ENCODE results near the gene ACTR2.
"Not testable (repeated sequence)": the region's sequence is repeated elsewhere in the genome, so short reads cannot be mapped to it uniquely, and the experiment has no call there.

Gene ACTR2

DNA sequence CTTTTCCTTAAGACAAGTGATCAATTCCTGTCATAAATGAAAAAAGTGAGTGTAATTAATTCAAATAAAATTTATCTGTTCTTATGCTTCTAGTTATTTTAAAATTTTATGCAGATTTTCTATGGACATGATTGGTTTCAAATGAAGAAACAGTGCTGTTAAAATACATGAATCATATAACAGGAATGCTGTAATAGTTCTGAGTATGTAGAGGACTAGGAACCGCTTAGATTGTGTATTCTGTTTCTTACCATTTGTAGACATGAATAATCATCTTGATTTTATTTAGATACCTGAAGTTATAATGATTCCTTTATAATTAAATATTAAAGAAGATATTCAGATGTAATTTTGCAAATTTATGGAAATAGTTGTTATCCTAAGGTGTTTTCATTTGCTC is 3.5 kb downstream of the ACTR2 start:
- peaks cover 33% of the 10 kb centered on the region for H3K4me1 ChIP-seq (ENCODE audit: low read length)
- H3K9me3 ChIP-seq (ENCODE audit: insufficient read depth, low read length), result no peaks in the 10 kb centered on the region
- H3K27ac ChIP-seq (ENCODE audit: low read length), result no peak overlapping the region
- no peak for TF ChIP-seq EZH2phosphoT487 (IDR thresholded peaks at IDR 0.05; ENCODE audit: low read depth)
- TF ChIP-seq, protein P1, sequence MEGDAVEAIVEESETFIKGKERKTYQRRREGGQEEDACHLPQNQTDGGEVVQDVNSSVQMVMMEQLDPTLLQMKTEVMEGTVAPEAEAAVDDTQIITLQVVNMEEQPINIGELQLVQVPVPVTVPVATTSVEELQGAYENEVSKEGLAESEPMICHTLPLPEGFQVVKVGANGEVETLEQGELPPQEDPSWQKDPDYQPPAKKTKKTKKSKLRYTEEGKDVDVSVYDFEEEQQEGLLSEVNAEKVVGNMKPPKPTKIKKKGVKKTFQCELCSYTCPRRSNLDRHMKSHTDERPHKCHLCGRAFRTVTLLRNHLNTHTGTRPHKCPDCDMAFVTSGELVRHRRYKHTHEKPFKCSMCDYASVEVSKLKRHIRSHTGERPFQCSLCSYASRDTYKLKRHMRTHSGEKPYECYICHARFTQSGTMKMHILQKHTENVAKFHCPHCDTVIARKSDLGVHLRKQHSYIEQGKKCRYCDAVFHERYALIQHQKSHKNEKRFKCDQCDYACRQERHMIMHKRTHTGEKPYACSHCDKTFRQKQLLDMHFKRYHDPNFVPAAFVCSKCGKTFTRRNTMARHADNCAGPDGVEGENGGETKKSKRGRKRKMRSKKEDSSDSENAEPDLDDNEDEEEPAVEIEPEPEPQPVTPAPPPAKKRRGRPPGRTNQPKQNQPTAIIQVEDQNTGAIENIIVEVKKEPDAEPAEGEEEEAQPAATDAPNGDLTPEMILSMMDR (IDR thresholded peaks at IDR 0.05; ENCODE audit: low read depth, low read length), result no peak
- H3K27me3 ChIP-seq (ENCODE audit: low read depth, low read length), result no peaks in the 10 kb centered on the region
- H3K4me2 ChIP-seq (ENCODE audit: low read length), result peak overlapping the region; percentile 47; the same call in 1 of the 2 replicates
- H3K9ac ChIP-seq (ENCODE audit: low read length), result no peak overlapping the region
- H2AFZ ChIP-seq (ENCODE audit: low read depth, low read length), result no peak overlapping the region
- H3K36me3 ChIP-seq (replicated peaks; ENCODE audit: low read depth, low read length), result peaks cover 34% of the 10 kb centered on the region
- no peak overlapping the region for H3K4me3 ChIP-seq (ENCODE audit: low read length)
- peaks cover 97% of the 10 kb centered on the region for H3K79me2 ChIP-seq (ENCODE audit: low read length)
- peaks cover 35% of the 10 kb centered on the region for H4K20me1 ChIP-seq (ENCODE audit: insufficient read depth, low read length)

DNA sequence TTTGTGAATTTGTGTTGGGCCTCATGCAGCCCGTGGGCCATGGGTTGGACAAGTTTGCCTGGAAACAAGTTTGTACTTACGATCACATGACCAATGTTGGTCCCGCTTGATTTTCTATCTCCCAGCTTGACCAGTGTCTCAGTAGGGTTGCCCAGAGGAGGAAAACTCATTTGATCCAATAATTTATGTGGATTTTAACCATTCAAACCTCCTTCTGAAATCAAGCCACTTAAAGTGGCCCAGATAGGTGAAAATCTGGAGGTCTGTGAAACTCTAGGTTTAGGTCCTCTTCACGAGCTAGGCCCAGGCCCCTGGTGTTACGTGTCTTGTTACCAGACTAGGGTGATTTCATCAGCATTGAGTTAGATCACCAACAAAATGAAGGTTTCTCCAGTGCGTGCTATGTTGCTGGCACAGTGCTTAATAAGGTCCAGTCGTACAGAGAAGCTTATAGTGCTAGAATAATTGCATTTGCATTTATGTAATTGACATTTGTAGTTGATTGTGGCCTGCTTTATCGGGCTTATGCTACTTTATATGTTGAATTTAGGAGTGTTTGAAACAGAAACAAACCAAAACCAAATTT is 4.4 kb downstream of the ACTR2 start:
- Histone ChIP-seq H3K9me3 (ENCODE audit: insufficient read depth, low read length) (no peaks in the 10 kb centered on the region), H3K4me1 (ENCODE audit: low read length) (peaks cover 27% of the 10 kb centered on the region), H3K27ac (ENCODE audit: low read length) (peak overlapping the region; percentile 73), H3K36me3 (replicated peaks; ENCODE audit: low read depth, low read length) (peaks cover 37% of the 10 kb centered on the region), H4K20me1 (ENCODE audit: insufficient read depth, low read length) (peaks cover 44% of the 10 kb centered on the region), H3K4me2 (ENCODE audit: low read length) (peak overlapping the region; percentile 47), H2AFZ (ENCODE audit: low read depth, low read length) (no peak overlapping the region), H3K9ac (ENCODE audit: low read length) (peak overlapping the region; percentile 39; the same call in 1 of the 2 replicates), H3K27me3 (ENCODE audit: low read depth, low read length) (no peaks in the 10 kb centered on the region), H3K79me2 (ENCODE audit: low read length) (peaks cover 97% of the 10 kb centered on the region), H3K4me3 (ENCODE audit: low read length) (peak overlapping the region; percentile 27)
- TF ChIP-seq, protein P1 (IDR thresholded peaks at IDR 0.05; ENCODE audit: low read depth, low read length), result no peak
- TF ChIP-seq EZH2phosphoT487 (IDR thresholded peaks at IDR 0.05; ENCODE audit: low read depth), result no peak

- H3K4me1 ChIP-seq (ENCODE audit: low read length), result peaks cover 27% of the 10 kb centered on the region
- no peak for TF ChIP-seq EZH2phosphoT487 (IDR thresholded peaks at IDR 0.05; ENCODE audit: low read depth)
- TF ChIP-seq, protein P1 (IDR thresholded peaks at IDR 0.05; ENCODE audit: low read depth, low read length), result no peak
- peak overlapping the region; percentile 73 for H3K27ac ChIP-seq (ENCODE audit: low read length)
- H3K4me2 ChIP-seq (ENCODE audit: low read length), result peak overlapping the region; percentile 47
- peaks cover 100% of the 10 kb centered on the region for H3K79me2 ChIP-seq (ENCODE audit: low read length)
- H3K9ac ChIP-seq (ENCODE audit: low read length), result peak overlapping the region; percentile 39; the same call in 1 of the 2 replicates
- H4K20me1 ChIP-seq (ENCODE audit: insufficient read depth, low read length), result peaks cover 51% of the 10 kb centered on the region
- no peaks in the 10 kb centered on the region for H3K9me3 ChIP-seq (ENCODE audit: insufficient read depth, low read length)
- peaks cover 37% of the 10 kb centered on the region for H3K36me3 ChIP-seq (replicated peaks; ENCODE audit: low read depth, low read length)
- no peaks in the 10 kb centered on the region for H3K27me3 ChIP-seq (ENCODE audit: low read depth, low read length)
- H2AFZ ChIP-seq (ENCODE audit: low read depth, low read length), result no peak overlapping the region
- no peak overlapping the region for H3K4me3 ChIP-seq (ENCODE audit: low read length)
Measured at GRCh38 chr2:65232636-65233035, 5.0 kb downstream of the ACTR2 start.

DNA sequence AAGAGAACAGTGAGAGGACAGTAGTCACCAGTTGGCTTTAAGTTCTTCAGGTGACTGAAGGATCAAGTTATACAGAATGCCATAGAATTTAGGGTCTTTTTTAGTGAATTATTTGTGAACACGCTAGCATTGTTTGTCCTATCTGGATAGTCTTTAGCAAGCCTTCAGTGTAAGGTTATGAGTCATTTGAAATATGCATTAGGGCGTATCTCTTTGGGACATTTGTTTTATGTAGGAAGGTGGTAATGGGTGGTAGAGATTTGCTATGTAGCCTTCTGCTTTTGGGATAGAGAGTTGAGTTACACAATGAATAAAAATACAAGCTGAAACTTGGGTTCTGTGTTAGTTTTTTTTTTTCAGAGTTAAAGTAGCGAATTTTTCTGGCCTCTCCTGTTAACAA is 13.0 kb downstream of the ACTR2 start:
- Histone ChIP-seq H3K4me1 (ENCODE audit: low read length) (peaks cover 7% of the 10 kb centered on the region), H3K27me3 (ENCODE audit: low read depth, low read length) (no peaks in the 10 kb centered on the region), H2AFZ (ENCODE audit: low read depth, low read length) (no peak overlapping the region)

GRCh38 chr2:65244452-65244851 is 16.8 kb downstream of the ACTR2 start:
- H3K4me3 ChIP-seq (ENCODE audit: low read length); H3K4me1 ChIP-seq (ENCODE audit: low read length); H3K27ac ChIP-seq (ENCODE audit: low read length); H3K27me3 ChIP-seq (ENCODE audit: low read depth, low read length); H2AFZ ChIP-seq (ENCODE audit: low read depth, low read length); H3K9ac ChIP-seq (ENCODE audit: low read length); H3K9me3 ChIP-seq (ENCODE audit: insufficient read depth, low read length); H3K4me2 ChIP-seq (ENCODE audit: low read length): not testable (repeated sequence)
- Histone ChIP-seq H3K36me3 (replicated peaks; ENCODE audit: low read depth, low read length) (peaks cover 52% of the 10 kb centered on the region), H3K79me2 (ENCODE audit: low read length) (peaks cover 93% of the 10 kb centered on the region), H4K20me1 (ENCODE audit: insufficient read depth, low read length) (peaks cover 63% of the 10 kb centered on the region)

More for the DNA sequence above, 13.0 kb downstream of the ACTR2 start:
- Histone ChIP-seq H3K9ac (ENCODE audit: low read length) (no peak overlapping the region), H3K4me2 (ENCODE audit: low read length) (no peak overlapping the region), H4K20me1 (ENCODE audit: insufficient read depth, low read length) (peaks cover 80% of the 10 kb centered on the region), H3K27ac (ENCODE audit: low read length) (no peak overlapping the region), H3K79me2 (ENCODE audit: low read length) (peaks cover 100% of the 10 kb centered on the region), H3K4me3 (ENCODE audit: low read length) (no peak overlapping the region), H3K9me3 (ENCODE audit: insufficient read depth, low read length) (no peaks in the 10 kb centered on the region), H3K36me3 (replicated peaks; ENCODE audit: low read depth, low read length) (peaks cover 39% of the 10 kb centered on the region)
- TF ChIP-seq, protein P1 (IDR thresholded peaks at IDR 0.05; ENCODE audit: low read depth, low read length), result no peak
- no peak for TF ChIP-seq EZH2phosphoT487 (IDR thresholded peaks at IDR 0.05; ENCODE audit: low read depth)

All from OCI-LY3 (cell line).